Cardiac fibroblast (primary cell): Measurements from ENCODE around the gene PGLYRP2.

Experiments
- DNase-seq, 2 donors: peaks; one replicate each; pipeline versions ENCODE4 v3.0.0 to v3.0.0-alpha.2; 2010; ENCODE audit warnings: low read depth in 2 of 2
- H3K4me3 ChIP-seq, 2 donors: replicated peaks in 1 of 2; 1 replicate in 1 of 2; 2 replicates in 1 of 2; pipeline ENCODE4 v1.5.1; 2011; ENCODE audit warnings: low read depth in 2 of 2, low read length in 2 of 2, mild to moderate bottlenecking in 2 of 2, moderate library complexity in 1 of 2
- CTCF ChIP-seq: IDR thresholded peaks from one replicate; pipeline ENCODE4 v1.5.1; 2011; ENCODE audit warnings: low read depth, mild to moderate bottlenecking, low read length, inconsistent platforms

PGLYRP2 gene

GRCh38 chr19:15428956-15429824 is 50.1 kb downstream of the PGLYRP2 start:
- H3K4me3 ChIP-seq: no peak overlapping the region
- TF ChIP-seq CTCF: no peak
- no peak for DNase-seq

- TF ChIP-seq CTCF: no peak
- H3K4me3 ChIP-seq: no peak overlapping the region
- DNase-seq: no peak
Measured at GRCh38 chr19:15427991-15428471, 51.3 kb downstream of the PGLYRP2 start.

GRCh38 chr19:15427350-15427700 is 52.0 kb downstream of the PGLYRP2 start:
- H3K4me3 ChIP-seq: no peak overlapping the region
- TF ChIP-seq CTCF: no peak
- DNase-seq: no peak

GRCh38 chr19:15426485-15427349 is 52.6 kb downstream of the PGLYRP2 start:
- TF ChIP-seq CTCF: no peak
- DNase-seq: no peak
- H3K4me3 ChIP-seq: no peak overlapping the region

GRCh38 chr19:15425321-15425950 is 53.9 kb downstream of the PGLYRP2 start:
- TF ChIP-seq CTCF: no peak
- H3K4me3 ChIP-seq: no peak overlapping the region
- no peak for DNase-seq

- H3K4me3 ChIP-seq: no peak overlapping the region
- DNase-seq: no peak
- no peak for TF ChIP-seq CTCF
Measured at GRCh38 chr19:15424692-15425272, 54.5 kb downstream of the PGLYRP2 start.
